Stimulated activated CD8-positive, alpha-beta memory T cell treated with anti-CD3 and anti-CD28 coated beads, Interleukin-15, amount 100 ng/mL, for 24 hours (primary cell): ENCODE measurements around the gene RABL2A.
A peak's percentile ranks its signal among the peaks of the same experiment; 100 is the strongest.
"Not testable (repeated sequence)": the region's sequence is repeated elsewhere in the genome, so short reads cannot be mapped to it uniquely, and the experiment has no call there.

ENCODE experiments used
- DNase-seq: peaks from one replicate; pipeline ENCODE4 v3.0.0-alpha.2; 2020; ENCODE audit warnings: low read depth

Gene RABL2A

GRCh38 chr2:113626616-113627330 is at the start of gene RABL2A:
TSS of gene RABL2A (plus strand) at chr2:113627266. CDS start at chr2:113628607, 1,341 bp downstream.
- DNase-seq: peak; percentile 72

- DNase-seq: not testable (repeated sequence)
These were observed 48.6 kb upstream of the RABL2A start for GRCh38 chr2:113578508-113578907.

- not testable (repeated sequence) for DNase-seq
These were observed 44.6 kb upstream of the RABL2A start for GRCh38 chr2:113582473-113582872.

- DNase-seq: peak; percentile 78
These were observed 43.4 kb upstream of the RABL2A start for GRCh38 chr2:113583521-113584225.

- not testable (repeated sequence) for DNase-seq
These were observed 42.6 kb upstream of the RABL2A start for GRCh38 chr2:113584311-113585092.

GRCh38 chr2:113587201-113587600 is 39.9 kb upstream of the RABL2A start:
- DNase-seq: not testable (repeated sequence)

- DNase-seq: not testable (repeated sequence)
These were observed 37.5 kb upstream of the RABL2A start for GRCh38 chr2:113589591-113589990.

- not testable (repeated sequence) for DNase-seq
These were observed 35.1 kb upstream of the RABL2A start for GRCh38 chr2:113591926-113592325.

GRCh38 chr2:113593280-113593679 is 33.8 kb upstream of the RABL2A start:
- not testable (repeated sequence) for DNase-seq

GRCh38 chr2:113595725-113596124 is 31.3 kb upstream of the RABL2A start:
- not testable (repeated sequence) for DNase-seq

- DNase-seq: not testable (repeated sequence)
These were observed 29.9 kb upstream of the RABL2A start for GRCh38 chr2:113597164-113597563.

- not testable (repeated sequence) for DNase-seq
These were observed 29.5 kb upstream of the RABL2A start for GRCh38 chr2:113597572-113597971.

- not testable (repeated sequence) for DNase-seq
These were observed 28.9 kb upstream of the RABL2A start for GRCh38 chr2:113598180-113598579.

GRCh38 chr2:113598738-113599137 is 28.3 kb upstream of the RABL2A start:
- DNase-seq: not testable (repeated sequence)

- DNase-seq: not testable (repeated sequence)
These were observed 27.9 kb upstream of the RABL2A start for GRCh38 chr2:113599208-113599607.

GRCh38 chr2:113602040-113602769 is 24.9 kb upstream of the RABL2A start:
- not testable (repeated sequence) for DNase-seq

- no peak for DNase-seq
These were observed 24.1 kb upstream of the RABL2A start for GRCh38 chr2:113602869-113603466.

- DNase-seq: peak; percentile 75
These were observed 23.5 kb upstream of the RABL2A start for GRCh38 chr2:113603467-113604084.

- peak; percentile 70 for DNase-seq
These were observed 23.0 kb upstream of the RABL2A start for GRCh38 chr2:113604085-113604477.

- not testable (repeated sequence) for DNase-seq
These were observed 22.4 kb upstream of the RABL2A start for GRCh38 chr2:113604661-113605060.

GRCh38 chr2:113606036-113606435 is 21.0 kb upstream of the RABL2A start:
- DNase-seq: not testable (repeated sequence)
